Smooth muscle cell (in vitro differentiated cells): ENCODE measurements around the gene ZFX. TPM values are rescaled to one million over a fixed set of nuclear protein-coding genes. Genes with fewer than 3 reads are reported as not detected.

ENCODE experiments used
- DNase-seq: peaks from one replicate; lab custom pipeline; 2025; ENCODE audit not compliant: unreplicated experiment; lab: John Stamatoyannopoulos, UW
- H2AFZ ChIP-seq: fragments of 200-600 bp; sonication (generic); 2 replicates; pipeline ENCODE4 v1.6.0; 2016; ENCODE audit warnings: antibody characterized with exemption, low read depth, mild to moderate bottlenecking
- H3F3A ChIP-seq: fragments of 200-600 bp; sonication (generic); 2 replicates; pipeline ENCODE4 v1.6.0; 2017; ENCODE audit warnings: antibody characterized with exemption, low read depth
- H3K27ac ChIP-seq: fragments of 200-600 bp; sonication (generic); 2 replicates; pipeline ENCODE4 v1.5.1; 2016; ENCODE audit warnings: low read depth, mild to moderate bottlenecking
- H3K27me3 ChIP-seq: fragments of 200-600 bp; sonication (generic); 2 replicates; pipeline ENCODE4 v1.6.1; 2016; ENCODE audit warnings: low read depth, mild to moderate bottlenecking
- H3K36me3 ChIP-seq: fragments of 200-600 bp; sonication (generic); 2 replicates; pipeline ENCODE4 v1.5.1; 2016; ENCODE audit warnings: low read depth
- H3K4me1 ChIP-seq: fragments of 200-600 bp; sonication (generic); 2 replicates; pipeline ENCODE4 v1.5.1; 2016; ENCODE audit warnings: low read depth
- H3K4me2 ChIP-seq: fragments of 200-600 bp; sonication (generic); 2 replicates; pipeline ENCODE4 v1.6.0; 2016; ENCODE audit warnings: mild to moderate bottlenecking
- H3K4me3 ChIP-seq: fragments of 200-600 bp; sonication (generic); 2 replicates; pipeline ENCODE4 v1.5.1; 2016; ENCODE audit warnings: mild to moderate bottlenecking
- H3K79me2 ChIP-seq: fragments of 200-600 bp; sonication (generic); 2 replicates; pipeline ENCODE4 v1.6.0; 2016; ENCODE audit warnings: low read depth, mild to moderate bottlenecking
- H3K9ac ChIP-seq: fragments of 200-600 bp; sonication (generic); 2 replicates; pipeline ENCODE4 v1.6.0; 2016; ENCODE audit warnings: low read depth
- H3K9me3 ChIP-seq: fragments of 200-600 bp; sonication (generic); replicated peaks from 2 replicates; pipeline ENCODE4 v1.5.1; 2016; ENCODE audit warnings: low read depth
- H4K20me1 ChIP-seq: fragments of 200-600 bp; sonication (generic); 2 replicates; pipeline ENCODE4 v1.6.0; 2016; ENCODE audit warnings: low read depth
- whole genome bisulfite sequencing: methylation state at CpG from one replicate; pipeline ENCODE4 v1.1.7; 2016; ENCODE audit warnings: low lambda C conversion rate; 5-methylcytosine and 5-hydroxymethylcytosine counted together
- polyA plus RNA-seq: library from polyadenylated mRNA; unstranded; fragments of >200 nt; fragmentation: Nextera tagmentation; extraction: Ambion mirVana; gene quantifications from 2 replicates; pipeline ENCODE4 v1.2.1, GENCODE V29; 2016
- total RNA-seq: library from RNA; depleted of rRNA; stranded (reverse); fragments of >200 nt; gene quantifications from 2 replicates; pipeline ENCODE4 v1.2.3, GENCODE V29; 2014
- TF ChIP-seq, protein P1 (sequence below): fragments of 200-600 bp; sonication (generic); IDR thresholded peaks from 2 replicates; pipeline ENCODE4 v1.5.1; 2017; ENCODE audit warnings: borderline replicate concordance, mild to moderate bottlenecking, antibody characterized with exemption; ENCODE audit not compliant: insufficient read depth, poor library complexity, severe bottlenecking

ZFX gene
- total and polyA plus RNA-seq, 2 experiments from 2014 or later: 17.1 to 52.9 TPM

- H3K4me1 ChIP-seq: peaks cover 29% of the 10 kb centered on the region
- H3K4me2 ChIP-seq: no peak overlapping the region
- no peak overlapping the region for H3K9ac ChIP-seq
- no peak overlapping the region for H2AFZ ChIP-seq
- H4K20me1 ChIP-seq: peaks cover 100% of the 10 kb centered on the region
- no peaks in the 10 kb centered on the region for H3K36me3 ChIP-seq
- peaks cover 100% of the 10 kb centered on the region for H3K79me2 ChIP-seq
- no peak for DNase-seq
- H3K9me3 ChIP-seq: no peaks in the 10 kb centered on the region
- H3K4me3 ChIP-seq: no peak overlapping the region
- no peaks in the 10 kb centered on the region for H3K27me3 ChIP-seq
- H3F3A ChIP-seq: no peaks in the 10 kb centered on the region
- peak overlapping the region; percentile 9 for H3K27ac ChIP-seq
- TF ChIP-seq, protein P1, sequence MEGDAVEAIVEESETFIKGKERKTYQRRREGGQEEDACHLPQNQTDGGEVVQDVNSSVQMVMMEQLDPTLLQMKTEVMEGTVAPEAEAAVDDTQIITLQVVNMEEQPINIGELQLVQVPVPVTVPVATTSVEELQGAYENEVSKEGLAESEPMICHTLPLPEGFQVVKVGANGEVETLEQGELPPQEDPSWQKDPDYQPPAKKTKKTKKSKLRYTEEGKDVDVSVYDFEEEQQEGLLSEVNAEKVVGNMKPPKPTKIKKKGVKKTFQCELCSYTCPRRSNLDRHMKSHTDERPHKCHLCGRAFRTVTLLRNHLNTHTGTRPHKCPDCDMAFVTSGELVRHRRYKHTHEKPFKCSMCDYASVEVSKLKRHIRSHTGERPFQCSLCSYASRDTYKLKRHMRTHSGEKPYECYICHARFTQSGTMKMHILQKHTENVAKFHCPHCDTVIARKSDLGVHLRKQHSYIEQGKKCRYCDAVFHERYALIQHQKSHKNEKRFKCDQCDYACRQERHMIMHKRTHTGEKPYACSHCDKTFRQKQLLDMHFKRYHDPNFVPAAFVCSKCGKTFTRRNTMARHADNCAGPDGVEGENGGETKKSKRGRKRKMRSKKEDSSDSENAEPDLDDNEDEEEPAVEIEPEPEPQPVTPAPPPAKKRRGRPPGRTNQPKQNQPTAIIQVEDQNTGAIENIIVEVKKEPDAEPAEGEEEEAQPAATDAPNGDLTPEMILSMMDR: no peak
- 88% methylated on average over 2 of the region's 2 CpGs for WGBS
Measured at GRCh38 chrX:24166078-24166477, 16.5 kb downstream of the ZFX start.

GRCh38 chrX:24167719-24168472 is 18.4 kb downstream of the ZFX start:
- Histone ChIP-seq H3K27ac (peak overlapping the region; percentile 47), H3F3A (no peaks in the 10 kb centered on the region), H4K20me1 (peaks cover 100% of the 10 kb centered on the region), H3K4me3 (no peak overlapping the region), H2AFZ (no peak overlapping the region), H3K79me2 (peaks cover 100% of the 10 kb centered on the region), H3K4me1 (peaks cover 22% of the 10 kb centered on the region), H3K36me3 (peaks cover 1% of the 10 kb centered on the region), H3K9me3 (no peaks in the 10 kb centered on the region), H3K9ac (no peak overlapping the region), H3K27me3 (no peaks in the 10 kb centered on the region), H3K4me2 (peak overlapping the region; percentile 42)
- DNase-seq: no peak
- TF ChIP-seq, protein P1: no peak

DNA sequence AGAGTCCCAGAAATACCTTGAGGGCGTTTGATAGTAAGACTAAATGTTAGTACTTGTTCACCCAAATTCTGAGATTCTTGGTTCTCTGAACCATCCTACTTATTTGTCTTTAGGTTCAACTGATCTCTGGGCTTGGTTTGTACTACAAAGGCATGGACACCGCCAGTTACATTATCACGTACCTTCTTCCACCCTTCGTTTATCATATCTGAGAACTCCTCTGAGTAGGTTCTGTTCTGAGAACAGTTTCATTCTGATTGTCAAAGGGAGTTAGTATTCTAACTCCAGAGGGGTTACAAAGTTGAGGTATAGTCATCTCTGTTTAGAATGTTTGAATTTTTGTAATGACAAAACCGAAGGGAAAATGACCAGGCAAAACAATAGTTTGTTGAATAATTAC is 19.3 kb downstream of the ZFX start:
- Histone ChIP-seq H3K36me3 (peaks cover 5% of the 10 kb centered on the region), H3K27me3 (no peaks in the 10 kb centered on the region), H2AFZ (no peak overlapping the region), H4K20me1 (peaks cover 100% of the 10 kb centered on the region), H3K4me3 (no peak overlapping the region), H3K9ac (no peak overlapping the region), H3K79me2 (peaks cover 100% of the 10 kb centered on the region), H3K4me2 (no peak overlapping the region), H3K9me3 (no peaks in the 10 kb centered on the region), H3K4me1 (peaks cover 22% of the 10 kb centered on the region), H3F3A (no peaks in the 10 kb centered on the region), H3K27ac (peak overlapping the region; percentile 47)
- TF ChIP-seq, protein P1: no peak
- 97% methylated on average over 5 of the region's 5 CpGs for WGBS
- DNase-seq: no peak

GRCh38 chrX:24169211-24169610 is 19.7 kb downstream of the ZFX start:
- Histone ChIP-seq H3K4me1 (peaks cover 22% of the 10 kb centered on the region), H3K79me2 (peaks cover 100% of the 10 kb centered on the region), H3K36me3 (peaks cover 5% of the 10 kb centered on the region), H3K4me3 (no peak overlapping the region), H3K4me2 (no peak overlapping the region), H3K9me3 (no peaks in the 10 kb centered on the region), H3K9ac (no peak overlapping the region), H3K27ac (peak overlapping the region; percentile 47), H3K27me3 (no peaks in the 10 kb centered on the region), H2AFZ (no peak overlapping the region), H4K20me1 (peaks cover 99% of the 10 kb centered on the region), H3F3A (no peaks in the 10 kb centered on the region)
- WGBS: 75% methylated on average over 3 of the region's 3 CpGs
- no peak for DNase-seq
- TF ChIP-seq, protein P1: no peak
